GM20431 (cell line): Measurements from ENCODE around the gene IDH1.
"Not testable (repeated sequence)": the region's sequence is repeated elsewhere in the genome, so short reads cannot be mapped to it uniquely, and the experiment has no call there.

Experiments used
- in situ Hi-C: fragments of 300-500 bp; cut with MseI, MboI; formaldehyde crosslinking; loops from one replicate; pipeline ENCODE4 v1.15.0; 2020; ENCODE audit warnings: low sequenced_read_pairs; ENCODE audit not compliant: unreplicated experiment

Gene IDH1

GRCh38 chr2:208256849-208257813 is 2.3 kb upstream of the IDH1 start:
- in situ Hi-C loops: not testable (repeated sequence)

- in situ Hi-C loops: no loop called here
Measured at GRCh38 chr2:208256192-208256782, 1.4 kb upstream of the IDH1 start.

- in situ Hi-C loops: no loop called here
Measured at GRCh38 chr2:208255557-208256106, 761 bp upstream of the IDH1 start.

- in situ Hi-C loops: no loop called here
Measured at GRCh38 chr2:208254118-208254870, 577 bp downstream of the IDH1 start.

- in situ Hi-C loops: no loop called here
Measured at GRCh38 chr2:208253600-208254117, 1.2 kb downstream of the IDH1 start.

- in situ Hi-C loops: no loop called here
Measured at GRCh38 chr2:208252716-208253492, 2.0 kb downstream of the IDH1 start.

- in situ Hi-C loops: no loop called here
Measured at GRCh38 chr2:208251098-208251497, 3.8 kb downstream of the IDH1 start.

- in situ Hi-C loops: no loop called here
Measured at GRCh38 chr2:208250388-208250787, 4.5 kb downstream of the IDH1 start.

- in situ Hi-C loops: no loop called here
Measured at GRCh38 chr2:208249296-208249695, 5.6 kb downstream of the IDH1 start.

GRCh38 chr2:208248601-208249000 is 6.3 kb downstream of the IDH1 start:
- in situ Hi-C loops: no loop called here

- in situ Hi-C loops: no loop called here
Measured at GRCh38 chr2:208245746-208246145, 9.1 kb downstream of the IDH1 start.

- in situ Hi-C loops: no loop called here
Measured at GRCh38 chr2:208244422-208244821, 10.4 kb downstream of the IDH1 start.

- in situ Hi-C loops: no loop called here
Measured at GRCh38 chr2:208240619-208241209, 14.2 kb downstream of the IDH1 start.

- in situ Hi-C loops: no loop called here
Measured at GRCh38 chr2:208239770-208240493, 14.9 kb downstream of the IDH1 start.

- in situ Hi-C loops: no loop called here
Measured at GRCh38 chr2:208235860-208236259, 19.0 kb downstream of the IDH1 start.

GRCh38 chr2:208234786-208235185 is 20.1 kb downstream of the IDH1 start:
- in situ Hi-C loops: no loop called here

- in situ Hi-C loops: no loop called here
Measured at GRCh38 chr2:208228476-208228875, 26.4 kb downstream of the IDH1 start.

GRCh38 chr2:208227581-208228232 is 27.2 kb downstream of the IDH1 start:
- in situ Hi-C loops: no loop called here
